ENCODE results near the gene GBX2. TPM values are rescaled to one million over a fixed set of nuclear protein-coding genes. Genes with fewer than 3 reads are reported as not detected.

GBX2 gene
- total RNA-seq, 4 donors from 2014 or later, result not detected

- Histone ChIP-seq H3K36me3 (no peaks in the 10 kb centered on the region), H3K27me3 (peaks cover 0 to 9% of the 10 kb centered on the region in 2 donors), H3K9me3 (peaks cover 0 to 20% (median 0%) of the 10 kb centered on the region in 4 donors), H3K4me3 (no peak overlapping the region), H3K27ac (no peak overlapping the region), H3K4me1 (no peaks in the 10 kb centered on the region)
- TF ChIP-seq EP300 (IDR thresholded peaks at IDR 0.05) (no peak), CTCF (IDR thresholded peaks at IDR 0.05) (no peak), POLR2A (IDR thresholded peaks at IDR 0.05) (no peak)
- no peak for DNase-seq (ENCODE audit: low spot score in 2 of 2)
- WGBS, 2 donors, result 58 to 69% methylated on average over 7 of the region's 7 CpGs
Measured at GRCh38 chr2:236200378-236200777, 32.2 kb upstream of the GBX2 start.

GRCh38 chr2:236196366-236196765 lies 28.2 kb upstream of the GBX2 start:
- Histone ChIP-seq H3K9me3 (peaks cover 0 to 12% (median 0%) of the 10 kb centered on the region in 4 donors), H3K27ac (no peak overlapping the region), H3K36me3 (no peaks in the 10 kb centered on the region), H3K27me3 (peaks cover 0 to 3% of the 10 kb centered on the region in 2 donors), H3K4me1 (no peaks in the 10 kb centered on the region), H3K4me3 (no peak overlapping the region)
- TF ChIP-seq POLR2A (IDR thresholded peaks at IDR 0.05) (no peak), EP300 (IDR thresholded peaks at IDR 0.05) (no peak), CTCF (IDR thresholded peaks at IDR 0.05) (no peak)
- WGBS, 2 donors, result 72 to 77% methylated on average over 6 to 7 of the region's 7 CpGs
- DNase-seq (ENCODE audit: low spot score in 2 of 2), result no peak

GRCh38 chr2:236195726-236196125 lies 27.5 kb upstream of the GBX2 start:
- DNase-seq (ENCODE audit: low spot score in 2 of 2), result no peak
- Histone ChIP-seq H3K27ac (no peak overlapping the region), H3K9me3 (peaks cover 0 to 12% (median 0%) of the 10 kb centered on the region in 4 donors), H3K27me3 (peaks cover 0 to 3% of the 10 kb centered on the region in 2 donors), H3K36me3 (no peaks in the 10 kb centered on the region), H3K4me1 (no peaks in the 10 kb centered on the region), H3K4me3 (no peak overlapping the region)
- TF ChIP-seq POLR2A (IDR thresholded peaks at IDR 0.05) (no peak), CTCF (IDR thresholded peaks at IDR 0.05) (no peak), EP300 (IDR thresholded peaks at IDR 0.05) (no peak)
- 87 to 90% methylated on average over 12 of the region's 12 CpGs for WGBS, 2 donors

DNA sequence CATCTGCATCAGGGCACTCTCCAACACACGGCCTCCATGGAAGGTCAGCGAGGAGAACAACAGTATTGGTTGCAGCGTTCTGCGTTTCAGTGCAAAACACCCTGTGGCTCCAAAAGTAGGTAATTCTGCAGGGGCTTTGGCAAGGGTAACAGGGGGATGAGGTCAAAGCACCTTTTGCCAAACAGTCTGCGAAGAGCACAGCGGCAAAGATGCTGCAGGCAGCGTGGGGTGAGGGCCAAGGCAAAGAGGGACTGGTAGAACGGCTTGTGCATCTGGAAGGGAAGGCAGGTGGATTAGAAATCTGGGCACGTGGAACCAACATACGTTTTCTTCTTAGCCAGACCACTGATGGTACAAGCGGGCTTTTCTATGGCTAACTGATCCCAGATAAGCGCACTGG lies 26.6 kb upstream of the GBX2 start:
- peaks cover 0 to 3% of the 10 kb centered on the region in 2 donors for H3K27me3 ChIP-seq
- 91 to 93% methylated on average over 12 of the region's 12 CpGs for WGBS, 2 donors
- H3K27ac ChIP-seq, result no peak overlapping the region
- peaks cover 0 to 12% (median 0%) of the 10 kb centered on the region in 4 donors for H3K9me3 ChIP-seq
- TF ChIP-seq EP300 (IDR thresholded peaks at IDR 0.05) (no peak), CTCF (IDR thresholded peaks at IDR 0.05) (no peak)
- no peak overlapping the region for H3K4me3 ChIP-seq
- no peaks in the 10 kb centered on the region for H3K4me1 ChIP-seq
- no peak for DNase-seq (ENCODE audit: low spot score in 2 of 2)
- H3K36me3 ChIP-seq, result no peaks in the 10 kb centered on the region

GRCh38 chr2:236193026-236193425 lies 24.8 kb upstream of the GBX2 start:
- no peak overlapping the region for H3K4me3 ChIP-seq
- no peaks in the 10 kb centered on the region for H3K27me3 ChIP-seq
- no peak overlapping the region for H3K27ac ChIP-seq
- no peaks in the 10 kb centered on the region for H3K36me3 ChIP-seq
- TF ChIP-seq POLR2A (IDR thresholded peaks at IDR 0.05) (no peak), EP300 (IDR thresholded peaks at IDR 0.05) (no peak), CTCF (IDR thresholded peaks at IDR 0.05) (no peak)
- WGBS, 2 donors, result 75 to 83% methylated on average over 10 of the region's 10 CpGs
- H3K4me1 ChIP-seq, result no peaks in the 10 kb centered on the region
- DNase-seq (ENCODE audit: low spot score in 2 of 2), result no peak
- H3K9me3 ChIP-seq, result peaks cover 0 to 1% (median 0%) of the 10 kb centered on the region in 4 donors
